Endodermal cell (in vitro differentiated cells): ENCODE measurements around the gene NCSTN. TPM values are rescaled to one million over a fixed set of nuclear protein-coding genes. Genes with fewer than 3 reads are reported as not detected.

Source experiments
- DNase-seq: peaks from one replicate; pipeline ENCODE4 v3.0.0-alpha.2; 2017
- H3K27ac ChIP-seq: 2 replicates; pipeline ENCODE4 v1.5.1; 2013; ENCODE audit warnings: mild to moderate bottlenecking, low read depth, low read length, moderate library complexity
- H3K27me3 ChIP-seq: 2 replicates; pipeline ENCODE4 v1.6.1; 2013; ENCODE audit warnings: mild to moderate bottlenecking, low read length, moderate library complexity; ENCODE audit not compliant: insufficient read depth, control insufficient read depth, poor library complexity, severe bottlenecking
- H3K36me3 ChIP-seq: 2 replicates; pipeline ENCODE4 v1.7.0; 2013; ENCODE audit warnings: mild to moderate bottlenecking, low read length, moderate library complexity; ENCODE audit not compliant: control insufficient read depth, insufficient read depth
- H3K4me1 ChIP-seq: one replicate; pipeline ENCODE4 v1.7.0; 2013; ENCODE audit warnings: low read length; ENCODE audit not compliant: control insufficient read depth, insufficient read depth
- H3K4me3 ChIP-seq: 2 replicates; pipeline ENCODE4 v1.5.1; 2013; ENCODE audit warnings: mild to moderate bottlenecking, low read length, moderate library complexity
- H3K9ac ChIP-seq: 2 replicates; pipeline ENCODE4 v1.6.1; 2013; ENCODE audit warnings: mild to moderate bottlenecking, low read length, moderate library complexity; ENCODE audit not compliant: poor library complexity, severe bottlenecking; ENCODE audit errors: extremely low read depth
- H3K9me3 ChIP-seq: 2 replicates; pipeline ENCODE4 v1.6.1; 2013; ENCODE audit warnings: mild to moderate bottlenecking, low read length, moderate library complexity; ENCODE audit not compliant: control insufficient read depth
- H3K27ac Mint-ChIP-seq: 2 replicates; pipeline ENCODE4 v1.8.0; 2020; ENCODE audit warnings: mixed read lengths
- H3K27me3 Mint-ChIP-seq: 2 replicates; pipeline ENCODE4 v1.8.0; 2021; ENCODE audit warnings: mild to moderate bottlenecking, mixed read lengths; ENCODE audit not compliant: insufficient read depth
- H3K36me3 Mint-ChIP-seq: 2 replicates; pipeline ENCODE4 v1.8.0; 2020; ENCODE audit warnings: low read depth, mixed read lengths
- H3K4me1 Mint-ChIP-seq: 2 replicates; pipeline ENCODE4 v1.8.0; 2020; ENCODE audit warnings: mixed read lengths
- H3K4me3 Mint-ChIP-seq: 2 replicates; pipeline ENCODE4 v1.8.0; 2020; ENCODE audit warnings: mild to moderate bottlenecking, moderate library complexity, mixed read lengths
- H3K9me3 Mint-ChIP-seq: 2 replicates; pipeline ENCODE4 v1.8.0; 2020; ENCODE audit warnings: mild to moderate bottlenecking, mixed read lengths
- WGBS, 2 experiments: methylation state at CpG; one replicate each; pipeline versions ENCODE4 v1.1.5 to v1.1.7; 2013; ENCODE audit warnings: missing lambda C conversion rate in 2 of 2, mixed read lengths in 1 of 2; ENCODE audit not compliant: insufficient coverage in 1 of 2, insufficient read length in 1 of 2; 5-methylcytosine and 5-hydroxymethylcytosine counted together
- total RNA-seq, 2 donors: library from RNA; stranded (reverse); fragmentation: NEBNext Ultra II Directional in 1 of 2; extraction: Animal tissue kit (Norgen Biotek cat#: 25700) in 1 of 2; gene quantifications; 2 replicates in 1 of 2; 3 replicates in 1 of 2; pipeline ENCODE4 v1.2.1, GENCODE V29; 2021
- TF ChIP-seq, protein P1 (sequence below): fragments of 200-600 bp; sonication (generic); conservative IDR thresholded peaks from 2 replicates; pipeline ENCODE4 v1.5.0; 2021; ENCODE audit warnings: antibody characterized with exemption, mild to moderate bottlenecking

Gene NCSTN
- total RNA-seq, 2 donors from 2014 or later: 103 to 107 TPM

GRCh38 chr1:160358073-160358472 lies 14.9 kb downstream of the NCSTN start:
- H3K9me3 ChIP-seq: no peaks in the 10 kb centered on the region
- no peaks in the 10 kb centered on the region for H3K9me3 Mint-ChIP-seq
- TF ChIP-seq, protein P1, sequence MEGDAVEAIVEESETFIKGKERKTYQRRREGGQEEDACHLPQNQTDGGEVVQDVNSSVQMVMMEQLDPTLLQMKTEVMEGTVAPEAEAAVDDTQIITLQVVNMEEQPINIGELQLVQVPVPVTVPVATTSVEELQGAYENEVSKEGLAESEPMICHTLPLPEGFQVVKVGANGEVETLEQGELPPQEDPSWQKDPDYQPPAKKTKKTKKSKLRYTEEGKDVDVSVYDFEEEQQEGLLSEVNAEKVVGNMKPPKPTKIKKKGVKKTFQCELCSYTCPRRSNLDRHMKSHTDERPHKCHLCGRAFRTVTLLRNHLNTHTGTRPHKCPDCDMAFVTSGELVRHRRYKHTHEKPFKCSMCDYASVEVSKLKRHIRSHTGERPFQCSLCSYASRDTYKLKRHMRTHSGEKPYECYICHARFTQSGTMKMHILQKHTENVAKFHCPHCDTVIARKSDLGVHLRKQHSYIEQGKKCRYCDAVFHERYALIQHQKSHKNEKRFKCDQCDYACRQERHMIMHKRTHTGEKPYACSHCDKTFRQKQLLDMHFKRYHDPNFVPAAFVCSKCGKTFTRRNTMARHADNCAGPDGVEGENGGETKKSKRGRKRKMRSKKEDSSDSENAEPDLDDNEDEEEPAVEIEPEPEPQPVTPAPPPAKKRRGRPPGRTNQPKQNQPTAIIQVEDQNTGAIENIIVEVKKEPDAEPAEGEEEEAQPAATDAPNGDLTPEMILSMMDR: no peak
- peaks cover 62% of the 10 kb centered on the region for H3K36me3 Mint-ChIP-seq
- no peaks in the 10 kb centered on the region for H3K27me3 Mint-ChIP-seq
- DNase-seq: no peak
- 93 to 95% methylated on average over 3 to 4 of the region's 4 CpGs for WGBS, 2 experiments
- H3K27ac Mint-ChIP-seq: no peak overlapping the region
- H3K9ac ChIP-seq: no peak overlapping the region
- no peak overlapping the region for H3K4me3 Mint-ChIP-seq
- H3K4me1 Mint-ChIP-seq: peaks cover 8% of the 10 kb centered on the region
- no peaks in the 10 kb centered on the region for H3K4me1 ChIP-seq
- peaks cover 73% of the 10 kb centered on the region for H3K36me3 ChIP-seq
- no peak overlapping the region for H3K4me3 ChIP-seq
- H3K27ac ChIP-seq: no peak overlapping the region
- no peaks in the 10 kb centered on the region for H3K27me3 ChIP-seq

GRCh38 chr1:160359559-160360226 lies 16.5 kb downstream of the NCSTN start:
- Histone ChIP-seq H3K9ac (no peak overlapping the region), H3K9me3 (no peaks in the 10 kb centered on the region), H3K4me3 (no peak overlapping the region), H3K27me3 (no peaks in the 10 kb centered on the region), H3K36me3 (peaks cover 57% of the 10 kb centered on the region), H3K4me1 (no peaks in the 10 kb centered on the region), H3K27ac (peak overlapping the region; percentile 17)
- no peak for DNase-seq
- 87 to 92% methylated on average over 8 to 9 of the region's 9 CpGs for WGBS, 2 experiments
- peaks cover 8% of the 10 kb centered on the region for H3K4me1 Mint-ChIP-seq
- no peaks in the 10 kb centered on the region for H3K9me3 Mint-ChIP-seq
- TF ChIP-seq, protein P1: no peak
- H3K36me3 Mint-ChIP-seq: peaks cover 49% of the 10 kb centered on the region
- no peak overlapping the region for H3K27ac Mint-ChIP-seq
- no peaks in the 10 kb centered on the region for H3K27me3 Mint-ChIP-seq
- H3K4me3 Mint-ChIP-seq: no peak overlapping the region

DNA sequence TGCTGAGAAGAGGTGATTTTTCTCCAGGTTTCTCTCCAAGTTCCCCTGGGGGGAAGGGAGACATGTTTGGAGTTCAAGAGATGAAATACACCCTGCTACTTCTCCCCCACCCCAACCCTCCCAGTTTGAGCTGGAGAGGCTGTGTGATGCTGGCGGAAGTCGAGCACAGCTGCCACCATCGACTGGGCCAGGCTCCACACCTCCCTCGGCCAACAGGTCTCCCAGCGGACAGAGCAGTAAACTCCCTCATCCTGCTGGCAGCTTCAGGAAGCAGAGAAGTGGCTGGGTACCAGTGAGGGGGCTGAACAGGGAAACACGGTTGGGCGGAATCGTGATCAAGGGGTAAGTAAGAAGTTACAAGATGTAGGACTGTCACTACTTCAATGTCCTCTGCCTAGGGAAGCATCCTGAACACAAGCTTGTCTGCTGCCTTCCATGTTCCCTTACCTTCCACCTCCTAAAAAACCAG lies 17.1 kb downstream of the NCSTN start:
- Mint-ChIP-seq H3K9me3 (no peaks in the 10 kb centered on the region), H3K4me1 (peaks cover 8% of the 10 kb centered on the region), H3K36me3 (peaks cover 45% of the 10 kb centered on the region), H3K27me3 (no peaks in the 10 kb centered on the region), H3K4me3 (no peak overlapping the region), H3K27ac (no peak overlapping the region)
- Histone ChIP-seq H3K4me3 (no peak overlapping the region), H3K9ac (no peak overlapping the region), H3K27ac (peak overlapping the region; percentile 17), H3K36me3 (peaks cover 51% of the 10 kb centered on the region), H3K4me1 (no peaks in the 10 kb centered on the region), H3K27me3 (no peaks in the 10 kb centered on the region), H3K9me3 (no peaks in the 10 kb centered on the region)
- TF ChIP-seq, protein P1: no peak
- WGBS, 2 experiments: 95 to 96% methylated on average over 8 of the region's 8 CpGs
- DNase-seq: no peak
